ENCODE results near the gene CERCAM. TPM values are rescaled to one million over a fixed set of nuclear protein-coding genes. Genes with fewer than 3 reads are reported as not detected.
"Not testable (repeated sequence)": the region's sequence is repeated elsewhere in the genome, so short reads cannot be mapped to it uniquely, and the experiment has no call there.

The CERCAM gene
- polyA plus RNA-seq, 1 donor from 2014 or later = 0.34 TPM

- H3K9me3 Mint-ChIP-seq, H3K4me3 Mint-ChIP-seq, H3K36me3 Mint-ChIP-seq, H3K4me1 Mint-ChIP-seq, H3K27me3 Mint-ChIP-seq, H3K27ac Mint-ChIP-seq: not testable (repeated sequence)
Measured at GRCh38 chr9:128446505-128446904, 25.8 kb downstream of the CERCAM start.

GRCh38 chr9:128448746-128449145 is 28.1 kb downstream of the CERCAM start:
- no peak overlapping the region for H3K27ac Mint-ChIP-seq
- no peaks in the 10 kb centered on the region for H3K9me3 Mint-ChIP-seq
- H3K4me1 Mint-ChIP-seq = no peaks in the 10 kb centered on the region
- H3K4me3 Mint-ChIP-seq = no peak overlapping the region
- no peaks in the 10 kb centered on the region for H3K27me3 Mint-ChIP-seq
- H3K36me3 Mint-ChIP-seq = no peaks in the 10 kb centered on the region

GRCh38 chr9:128454991-128455390 is 34.3 kb downstream of the CERCAM start:
- no peaks in the 10 kb centered on the region for H3K27me3 Mint-ChIP-seq
- H3K27ac Mint-ChIP-seq = peak overlapping the region; percentile 73 to 89 (median 75)
- peaks cover 5 to 12% (median 9%) of the 10 kb centered on the region in 3 donors for H3K4me1 Mint-ChIP-seq
- peaks cover 0 to 2% (median 0%) of the 10 kb centered on the region in 3 donors for H3K9me3 Mint-ChIP-seq
- peak overlapping the region in 3 of 4 donors; percentile 55 to 85 (median 60) for H3K4me3 Mint-ChIP-seq
- H3K36me3 Mint-ChIP-seq = no peaks in the 10 kb centered on the region

- Mint-ChIP-seq H3K9me3 (peaks cover 0 to 2% (median 0%) of the 10 kb centered on the region in 3 donors), H3K27ac (peak within 1 kb of the TSS; percentile 75 to 93 (median 82)), H3K36me3 (no peaks in the 10 kb centered on the region), H3K4me1 (peaks cover 5 to 12% (median 9%) of the 10 kb centered on the region in 3 donors), H3K4me3 (peak within 1 kb of the TSS; percentile 87 to 99 (median 98)), H3K27me3 (no peaks in the 10 kb centered on the region)
Measured at GRCh38 chr9:128455849-128456612, 35.4 kb downstream of the CERCAM start, which contains the start of gene ODF2. ODF2 (plus strand) TSS chr9:128456006; CDS start chr9:128456092, 86 bp downstream.

- Mint-ChIP-seq H3K36me3 (no peaks in the 10 kb centered on the region), H3K27me3 (no peaks in the 10 kb centered on the region), H3K4me3 (peak overlapping the region; percentile 87 to 99 (median 98)), H3K4me1 (peaks cover 5 to 12% (median 9%) of the 10 kb centered on the region in 3 donors), H3K27ac (peak overlapping the region; percentile 75 to 91 (median 82)), H3K9me3 (peaks cover 0 to 2% (median 0%) of the 10 kb centered on the region in 3 donors)
Measured at GRCh38 chr9:128456613-128457061, 36.0 kb downstream of the CERCAM start.

GRCh38 chr9:128457207-128457606 is 36.5 kb downstream of the CERCAM start:
- H3K36me3 Mint-ChIP-seq = no peaks in the 10 kb centered on the region
- H3K27me3 Mint-ChIP-seq = no peaks in the 10 kb centered on the region
- H3K4me1 Mint-ChIP-seq = peaks cover 5 to 12% (median 9%) of the 10 kb centered on the region in 3 donors
- peak overlapping the region; percentile 87 to 99 (median 98) for H3K4me3 Mint-ChIP-seq
- peak overlapping the region in 2 of 3 donors; percentile 75 to 82 for H3K27ac Mint-ChIP-seq
- peaks cover 0 to 2% (median 0%) of the 10 kb centered on the region in 3 donors for H3K9me3 Mint-ChIP-seq

GRCh38 chr9:128459011-128459410 is 38.4 kb downstream of the CERCAM start:
- Mint-ChIP-seq H3K27ac (peak overlapping the region in 1 of 3 donors; percentile 64), H3K36me3 (no peaks in the 10 kb centered on the region), H3K27me3 (no peaks in the 10 kb centered on the region), H3K4me3 (peak overlapping the region in 2 of 4 donors; percentile 17 to 72), H3K4me1 (peaks cover 5 to 12% (median 9%) of the 10 kb centered on the region in 3 donors), H3K9me3 (peaks cover 0 to 2% (median 0%) of the 10 kb centered on the region in 3 donors)

- peak overlapping the region in 1 of 4 donors; percentile 28 for H3K4me3 Mint-ChIP-seq
- H3K4me1 Mint-ChIP-seq = no peaks in the 10 kb centered on the region
- peaks cover 1% of the 10 kb centered on the region for H3K36me3 Mint-ChIP-seq
- H3K9me3 Mint-ChIP-seq = no peaks in the 10 kb centered on the region
- H3K27me3 Mint-ChIP-seq = no peaks in the 10 kb centered on the region
- no peak overlapping the region for H3K27ac Mint-ChIP-seq
Measured at GRCh38 chr9:128469070-128469469, 48.4 kb downstream of the CERCAM start.

GRCh38 chr9:128470560-128470959 is 49.9 kb downstream of the CERCAM start:
- Mint-ChIP-seq H3K27ac (no peak overlapping the region), H3K36me3 (peaks cover 1% of the 10 kb centered on the region), H3K27me3 (no peaks in the 10 kb centered on the region)

GRCh38 chr9:128473104-128473503 is 52.4 kb downstream of the CERCAM start:
- Mint-ChIP-seq H3K9me3 (no peaks in the 10 kb centered on the region), H3K27me3 (no peaks in the 10 kb centered on the region), H3K36me3 (peaks cover 5% of the 10 kb centered on the region), H3K27ac (peak overlapping the region in 1 of 3 donors; percentile 70), H3K4me3 (no peak overlapping the region), H3K4me1 (no peaks in the 10 kb centered on the region)

More at GRCh38 chr9:128470560-128470959, 49.9 kb downstream of the CERCAM start:
- no peaks in the 10 kb centered on the region for H3K9me3 Mint-ChIP-seq
- H3K4me1 Mint-ChIP-seq = no peaks in the 10 kb centered on the region
- H3K4me3 Mint-ChIP-seq = no peak overlapping the region

GRCh38 chr9:128475867-128476266 is 55.2 kb downstream of the CERCAM start:
- Mint-ChIP-seq H3K36me3 (peaks cover 5% of the 10 kb centered on the region), H3K4me1 (no peaks in the 10 kb centered on the region), H3K27me3 (no peaks in the 10 kb centered on the region), H3K4me3 (no peak overlapping the region), H3K27ac (no peak overlapping the region), H3K9me3 (no peaks in the 10 kb centered on the region)

- H3K36me3 Mint-ChIP-seq = peaks cover 4% of the 10 kb centered on the region
- no peak overlapping the region for H3K4me3 Mint-ChIP-seq
- H3K27me3 Mint-ChIP-seq = no peaks in the 10 kb centered on the region
- H3K27ac Mint-ChIP-seq = no peak overlapping the region
- no peaks in the 10 kb centered on the region for H3K9me3 Mint-ChIP-seq
- no peaks in the 10 kb centered on the region for H3K4me1 Mint-ChIP-seq
Measured at GRCh38 chr9:128479262-128479661, 58.6 kb downstream of the CERCAM start.

- H3K4me1 Mint-ChIP-seq = no peaks in the 10 kb centered on the region
- peaks cover 3% of the 10 kb centered on the region for H3K36me3 Mint-ChIP-seq
- no peaks in the 10 kb centered on the region for H3K9me3 Mint-ChIP-seq
- no peak overlapping the region for H3K4me3 Mint-ChIP-seq
- H3K27ac Mint-ChIP-seq = peak overlapping the region in 1 of 3 donors; percentile 94
- no peaks in the 10 kb centered on the region for H3K27me3 Mint-ChIP-seq
Measured at GRCh38 chr9:128481561-128481960, 60.9 kb downstream of the CERCAM start.

GRCh38 chr9:128482186-128482585 is 61.5 kb downstream of the CERCAM start:
- peaks cover 3% of the 10 kb centered on the region for H3K36me3 Mint-ChIP-seq
- no peak overlapping the region for H3K4me3 Mint-ChIP-seq
- no peaks in the 10 kb centered on the region for H3K4me1 Mint-ChIP-seq
- peak overlapping the region in 1 of 3 donors; percentile 39 for H3K27ac Mint-ChIP-seq
- H3K27me3 Mint-ChIP-seq = no peaks in the 10 kb centered on the region
- no peaks in the 10 kb centered on the region for H3K9me3 Mint-ChIP-seq

GRCh38 chr9:128484686-128485413 is 64.2 kb downstream of the CERCAM start:
- H3K27me3 Mint-ChIP-seq = no peaks in the 10 kb centered on the region
- peaks cover 4% of the 10 kb centered on the region for H3K36me3 Mint-ChIP-seq
- H3K4me3 Mint-ChIP-seq = no peak overlapping the region
- H3K27ac Mint-ChIP-seq = no peak overlapping the region
- no peaks in the 10 kb centered on the region for H3K4me1 Mint-ChIP-seq
- no peaks in the 10 kb centered on the region for H3K9me3 Mint-ChIP-seq
